Cardiac atrium fibroblast (primary cell): ENCODE data around the gene MYO18A. TPM values are rescaled to one million over a fixed set of nuclear protein-coding genes. Genes with fewer than 3 reads are reported as not detected.

Experiments used
- total RNA-seq: library from RNA; depleted of rRNA; stranded (reverse); fragments of >200 nt; gene quantifications from 2 replicates; pipeline ENCODE4 v1.2.3, GENCODE V29; 2015

MYO18A gene, protein sequence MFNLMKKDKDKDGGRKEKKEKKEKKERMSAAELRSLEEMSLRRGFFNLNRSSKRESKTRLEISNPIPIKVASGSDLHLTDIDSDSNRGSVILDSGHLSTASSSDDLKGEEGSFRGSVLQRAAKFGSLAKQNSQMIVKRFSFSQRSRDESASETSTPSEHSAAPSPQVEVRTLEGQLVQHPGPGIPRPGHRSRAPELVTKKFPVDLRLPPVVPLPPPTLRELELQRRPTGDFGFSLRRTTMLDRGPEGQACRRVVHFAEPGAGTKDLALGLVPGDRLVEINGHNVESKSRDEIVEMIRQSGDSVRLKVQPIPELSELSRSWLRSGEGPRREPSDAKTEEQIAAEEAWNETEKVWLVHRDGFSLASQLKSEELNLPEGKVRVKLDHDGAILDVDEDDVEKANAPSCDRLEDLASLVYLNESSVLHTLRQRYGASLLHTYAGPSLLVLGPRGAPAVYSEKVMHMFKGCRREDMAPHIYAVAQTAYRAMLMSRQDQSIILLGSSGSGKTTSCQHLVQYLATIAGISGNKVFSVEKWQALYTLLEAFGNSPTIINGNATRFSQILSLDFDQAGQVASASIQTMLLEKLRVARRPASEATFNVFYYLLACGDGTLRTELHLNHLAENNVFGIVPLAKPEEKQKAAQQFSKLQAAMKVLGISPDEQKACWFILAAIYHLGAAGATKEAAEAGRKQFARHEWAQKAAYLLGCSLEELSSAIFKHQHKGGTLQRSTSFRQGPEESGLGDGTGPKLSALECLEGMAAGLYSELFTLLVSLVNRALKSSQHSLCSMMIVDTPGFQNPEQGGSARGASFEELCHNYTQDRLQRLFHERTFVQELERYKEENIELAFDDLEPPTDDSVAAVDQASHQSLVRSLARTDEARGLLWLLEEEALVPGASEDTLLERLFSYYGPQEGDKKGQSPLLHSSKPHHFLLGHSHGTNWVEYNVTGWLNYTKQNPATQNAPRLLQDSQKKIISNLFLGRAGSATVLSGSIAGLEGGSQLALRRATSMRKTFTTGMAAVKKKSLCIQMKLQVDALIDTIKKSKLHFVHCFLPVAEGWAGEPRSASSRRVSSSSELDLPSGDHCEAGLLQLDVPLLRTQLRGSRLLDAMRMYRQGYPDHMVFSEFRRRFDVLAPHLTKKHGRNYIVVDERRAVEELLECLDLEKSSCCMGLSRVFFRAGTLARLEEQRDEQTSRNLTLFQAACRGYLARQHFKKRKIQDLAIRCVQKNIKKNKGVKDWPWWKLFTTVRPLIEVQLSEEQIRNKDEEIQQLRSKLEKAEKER (N-terminal part only)
- total RNA-seq: 18.6 and 21.1 TPM in 2 replicates

DNA sequence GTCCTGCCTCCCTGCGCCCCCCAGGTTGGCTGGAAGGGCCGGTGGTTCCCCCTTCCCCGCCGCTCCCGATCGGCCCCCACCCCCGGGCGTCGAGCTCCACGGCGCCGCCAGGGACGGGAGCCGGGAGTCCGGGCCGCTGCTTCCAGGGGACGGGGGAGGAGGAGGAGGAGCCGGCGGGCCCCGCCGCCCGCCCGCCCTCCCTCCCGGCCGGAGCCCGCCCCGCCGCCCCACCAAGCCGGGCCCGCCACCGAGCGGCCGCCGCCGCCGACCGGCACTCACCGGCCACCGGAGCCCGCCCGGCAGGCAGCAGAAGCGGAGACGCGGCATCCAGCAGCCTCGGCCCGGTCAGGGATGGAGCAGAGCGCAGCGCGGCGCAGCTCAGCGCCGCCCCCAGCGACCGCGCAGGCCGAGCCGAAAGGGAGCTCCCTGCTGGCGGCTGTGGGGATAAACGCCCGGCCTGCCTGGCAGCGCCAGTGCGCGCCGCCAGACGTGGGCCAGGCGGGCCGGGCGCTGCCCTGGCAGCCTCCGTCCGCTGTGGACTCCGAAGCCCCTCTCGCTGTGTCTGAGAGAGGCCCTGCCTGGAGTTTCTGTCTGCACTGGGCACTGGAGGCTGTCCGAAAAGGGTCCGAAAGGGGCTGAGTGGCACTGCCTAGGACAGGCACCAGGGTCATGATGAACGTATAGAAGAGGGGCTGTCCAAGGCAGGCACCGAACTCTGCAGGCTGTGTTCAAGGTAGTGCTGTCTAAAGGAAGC is at the start of gene MYO18A:
Gene MYO18A (minus strand): TSS at position 365 of the 754 bp plus-strand sequence. CDS start 13,458 bp downstream, outside the sequence.

GRCh38 chr17:29042679-29043538 is 137.3 kb downstream of the MYO18A start, which contains the start of gene PIPOX:
Gene PIPOX (plus strand): TSS chr17:29043141. CDS start chr17:29043226, 85 bp downstream.

Other genes starting within 250 kb of the MYO18A start
- 18.2 and 18.8 TPM in 2 replicates for gene PHF12, start 228.9 kb downstream of the MYO18A start, total RNA-seq
- gene SEZ6, start 174.4 kb downstream of the MYO18A start, total RNA-seq: not detected in 2 replicates
- not detected in 2 replicates for gene PIPOX, start 137.3 kb downstream of the MYO18A start, total RNA-seq
- gene CRYBA1, start 66.5 kb upstream of the MYO18A start, total RNA-seq: not detected in 2 replicates
- gene NUFIP2, start 113.8 kb upstream of the MYO18A start, total RNA-seq: 26.4 and 38.9 TPM in 2 replicates
- 28.2 and 37.4 TPM in 2 replicates for gene TAOK1, start 210.0 kb upstream of the MYO18A start, total RNA-seq